HCT116 (cell line): ENCODE data around the gene NR1D2. TPM values are rescaled to one million over a fixed set of nuclear protein-coding genes. Genes with fewer than 3 reads are reported as not detected.

Source experiments
- ATAC-seq: fragments of 200-7000 bp; cut with Tn5 transposase; 2 replicates; pipeline ENCODE4 v1.9.1; 2020; ENCODE audit warnings: mild to moderate bottlenecking, moderate library complexity
- BruUV-seq: library from RNA; stranded (reverse); fragments of 400-500 nt; replicated peaks from 2 replicates; lab custom pipeline; 2021; lab: Mats Ljungman, UMichigan
- CTCF ChIA-PET: fragments of 300-600 bp; sonication (Branson Sonifier 250); formaldehyde crosslinking; loops from one replicate; lab custom pipeline; 2021; ENCODE audit warnings: antibody characterized with exemption; lab: Charles Lee
- POLR2A ChIA-PET: fragments of 300-600, 350-600 bp; sonication (Branson Sonifier 250); formaldehyde crosslinking; loops from one replicate; lab custom pipeline; 2021; ENCODE audit warnings: antibody characterized with exemption; lab: Charles Lee
- RAD21 ChIA-PET, 2 experiments: fragments of 300-600 bp; sonication (Branson Sonifier 250); formaldehyde crosslinking; loops; one replicate each; lab custom pipeline; 2023; ENCODE audit warnings: low total read pairs in 2 of 2; ENCODE audit not compliant: uncharacterized antibody in 2 of 2, unreplicated experiment in 2 of 2, low non-redundant PET in 1 of 2; lab: Charles Lee
- DNase-seq: peaks from one replicate; pipeline ENCODE4 v3.0.0-alpha.2; 2010; ENCODE audit warnings: low read depth, low spot score
- H2AFZ ChIP-seq: fragments of 200-600 bp; shearing (Covaris generic), sonication (generic); 2 replicates; pipeline ENCODE4 v1.6.1; 2017; ENCODE audit warnings: low read depth, mixed run types, mixed read lengths, antibody characterized with exemption, low read length; ENCODE audit not compliant: poor library complexity, severe bottlenecking
- H3K27ac ChIP-seq: 2 replicates; pipeline ENCODE4 v1.5.1; 2012; ENCODE audit warnings: low read depth, low read length
- H3K27me3 ChIP-seq: fragments of 200-600 bp; sonication (generic); 2 replicates; pipeline ENCODE4 v1.6.1; 2016; ENCODE audit warnings: mixed run types, low read length, mixed read lengths; ENCODE audit not compliant: insufficient read depth
- H3K36me3 ChIP-seq, 2 experiments: fragments of 200-500 bp in 1 of 2; fragments of 200-600 bp in 1 of 2; sonication (Bioruptor generic) in 1 of 2; sonication (generic) in 1 of 2; 2 replicates each; pipeline versions ENCODE4 v1.5.1 to v1.6.1; 2014 to 2016; ENCODE audit warnings: low read length in 2 of 2, inconsistent platforms in 1 of 2, mixed read lengths in 1 of 2, mixed run types in 1 of 2; ENCODE audit not compliant: insufficient read depth in 2 of 2, control insufficient read depth in 1 of 2
- H3K4me1 ChIP-seq, 2 experiments: fragments of 200-600 bp in 1 of 2; sonication (generic) in 1 of 2; 2 replicates each; pipeline versions ENCODE4 v1.5.1 to v1.6.1; 2012 to 2017; ENCODE audit warnings: low read length in 2 of 2, inconsistent platforms in 1 of 2, mild to moderate bottlenecking in 1 of 2, mixed read lengths in 1 of 2, mixed run types in 1 of 2, moderate library complexity in 1 of 2; ENCODE audit not compliant: insufficient read depth in 2 of 2, control insufficient read depth in 1 of 2
- H3K4me2 ChIP-seq: fragments of 200-600 bp; sonication (generic); 2 replicates; pipeline ENCODE4 v1.6.1; 2017; ENCODE audit warnings: mixed run types, low read length, mixed read lengths
- H3K4me3 ChIP-seq, 2 experiments: fragments of 200-600 bp in 1 of 2; sonication (generic) in 1 of 2; replicated peaks in 1 of 2; 2 replicates each; pipeline ENCODE4 v1.5.1; 2011 to 2016; ENCODE audit warnings: low read length in 2 of 2, control low read depth in 1 of 2, low read depth in 1 of 2, mild to moderate bottlenecking in 1 of 2, mixed read lengths in 1 of 2, mixed run types in 1 of 2
- H3K79me2 ChIP-seq: fragments of 200-600 bp; sonication (generic); 2 replicates; pipeline ENCODE4 v1.6.1; 2017; ENCODE audit warnings: mild to moderate bottlenecking, mixed run types, low read length, moderate library complexity, mixed read lengths; ENCODE audit not compliant: insufficient read depth
- H3K9ac ChIP-seq: fragments of 200-600 bp; sonication (generic); 2 replicates; pipeline ENCODE4 v1.6.1; 2016; ENCODE audit warnings: low read length, mixed read lengths
- H3K9me2 ChIP-seq: fragments of 200-600 bp; sonication (generic), shearing (Covaris generic); 2 replicates; pipeline ENCODE4 v1.6.1; 2017; ENCODE audit warnings: mixed run types, mild to moderate bottlenecking, moderate library complexity; ENCODE audit not compliant: insufficient read depth
- H3K9me3 ChIP-seq, 2 experiments: fragments of 200-500 bp in 1 of 2; fragments of 200-600 bp in 1 of 2; sonication (Bioruptor generic) in 1 of 2; sonication (generic) in 1 of 2; 2 replicates each; pipeline ENCODE4 v1.6.1; 2014 to 2017; ENCODE audit warnings: low read length in 2 of 2, mixed read lengths in 2 of 2, inconsistent platforms in 1 of 2, low read depth in 1 of 2, mild to moderate bottlenecking in 1 of 2, mixed run types in 1 of 2, moderate library complexity in 1 of 2; ENCODE audit not compliant: control insufficient read depth in 1 of 2, insufficient read depth in 1 of 2
- H4K20me1 ChIP-seq: fragments of 200-600 bp; sonication (generic), shearing (Covaris generic); 2 replicates; pipeline ENCODE4 v1.6.1; 2017; ENCODE audit warnings: mixed run types, mild to moderate bottlenecking, moderate library complexity; ENCODE audit not compliant: insufficient read depth
- CBX3 ChIP-seq: IDR thresholded peaks from 2 replicates; pipeline ENCODE4 v1.6.1; 2012; ENCODE audit warnings: low read depth
- CEBPB ChIP-seq: IDR thresholded peaks from 2 replicates; pipeline ENCODE4 v1.6.1; 2012; ENCODE audit warnings: low read depth
- CTCF ChIP-seq, 3 experiments: fragments of 200-600 bp in 1 of 3; sonication (generic) in 1 of 3; IDR thresholded peaks in 2 of 3; conservative IDR thresholded peaks in 1 of 3; 2 replicates each; pipeline ENCODE4 v1.5.1; 2012 to 2017; ENCODE audit warnings: low read depth in 2 of 3, low read length in 2 of 3, antibody characterized with exemption in 1 of 3, borderline replicate concordance in 1 of 3, control low read depth in 1 of 3, mild to moderate bottlenecking in 1 of 3, mixed read lengths in 1 of 3, mixed run types in 1 of 3, moderate library complexity in 1 of 3; ENCODE audit not compliant: insufficient read depth in 1 of 3
- EGR1 ChIP-seq: IDR thresholded peaks from 2 replicates; pipeline ENCODE4 v1.6.1; 2012; ENCODE audit warnings: low read depth
- FOSL1 ChIP-seq: IDR thresholded peaks from 2 replicates; pipeline ENCODE4 v1.6.1; 2012; ENCODE audit warnings: low read depth
- JUND ChIP-seq: IDR thresholded peaks from 2 replicates; pipeline ENCODE4 v1.6.1; 2012
- MAX ChIP-seq: IDR thresholded peaks from 2 replicates; pipeline ENCODE4 v1.6.1; 2012
- POLR2A ChIP-seq: IDR thresholded peaks from 2 replicates; pipeline ENCODE4 v1.7.0; 2011; ENCODE audit warnings: borderline replicate concordance; ENCODE audit not compliant: insufficient read depth, insufficient read length; ENCODE audit errors: extremely low read depth
- RAD21 ChIP-seq: IDR thresholded peaks from 2 replicates; pipeline ENCODE4 v1.6.1; 2012; ENCODE audit warnings: low read depth, mild to moderate bottlenecking
- TCF7L2 ChIP-seq: IDR thresholded peaks from 2 replicates; pipeline ENCODE4 v1.7.0; 2011; ENCODE audit warnings: borderline replicate concordance, inconsistent platforms; ENCODE audit not compliant: insufficient read depth, insufficient read length; ENCODE audit errors: extremely low read depth
- YY1 ChIP-seq: IDR thresholded peaks from 2 replicates; pipeline ENCODE4 v1.6.1; 2011; ENCODE audit warnings: low read length, low read depth, moderate library complexity, mild to moderate bottlenecking; ENCODE audit not compliant: insufficient replicate concordance; ENCODE audit errors: extremely low read depth
- ZFX ChIP-seq: fragments of 450-650 bp; IDR thresholded peaks from 2 replicates; pipeline ENCODE4 v1.6.1; 2017
- intact Hi-C: fragments of 100-400 bp; cut with micrococcal nuclease; formaldehyde crosslinking; loops from 2 replicates; pipeline ENCODE4 v1.10.0; 2022
- total RNA-seq: library from RNA; stranded (reverse); gene quantifications from one replicate; pipeline ENCODE4 v1.2.1, GENCODE V29; 2021; ENCODE audit not compliant: unreplicated experiment
- TF ChIP-seq, protein P1 (sequence below): IDR thresholded peaks from 2 replicates; pipeline ENCODE4 v1.6.1; 2011; ENCODE audit warnings: mild to moderate bottlenecking, low read length, moderate library complexity; ENCODE audit not compliant: insufficient replicate concordance; ENCODE audit errors: extremely low read depth
- TF ChIP-seq, protein P2 (sequence below): IDR thresholded peaks from 2 replicates; pipeline ENCODE4 v1.6.1; 2012

Gene NR1D2
- total RNA-seq, 1 experiment from 2014 or later: 60.9 TPM

DNA sequence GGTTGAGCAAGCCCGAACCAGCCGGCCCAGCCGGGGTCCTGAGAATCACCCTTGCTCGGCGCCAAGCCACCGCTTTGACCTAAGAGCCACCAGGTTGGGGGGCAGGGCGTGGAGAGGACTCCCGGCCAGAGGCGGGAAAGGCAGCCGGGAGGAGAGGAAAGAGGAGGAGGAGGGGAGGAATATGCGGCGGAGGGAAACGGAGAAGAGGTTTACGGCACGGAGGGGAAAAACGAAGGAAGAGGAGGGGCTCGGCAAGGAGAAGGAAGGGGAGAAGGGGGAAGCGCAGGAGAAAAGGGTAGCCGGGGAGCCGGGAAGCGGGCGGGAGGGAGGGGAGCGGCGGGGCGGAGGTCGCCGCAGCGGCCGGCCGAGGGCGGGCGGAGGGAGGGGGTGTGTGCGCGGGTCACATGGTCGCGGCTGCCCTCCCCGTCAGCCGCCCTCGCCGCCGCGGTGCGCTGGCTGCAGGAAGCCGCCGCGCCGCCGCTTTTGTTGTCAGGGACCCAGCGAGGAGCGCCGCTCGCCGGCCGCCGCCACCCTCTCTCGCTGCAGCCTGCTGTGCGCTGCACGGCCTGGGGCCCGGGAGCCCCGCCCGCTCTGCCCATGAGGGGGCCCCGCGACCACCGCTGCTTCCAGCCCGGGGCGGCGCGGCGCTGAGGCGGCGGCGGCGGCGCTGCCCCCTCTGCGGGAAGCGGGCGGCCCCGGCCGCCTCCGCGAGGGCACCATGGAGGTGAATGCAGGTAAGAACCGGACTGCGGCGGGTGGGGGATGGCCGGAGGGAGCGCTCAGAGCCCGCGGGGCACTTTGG, at the start of gene NR1D2 (continued):
- TF ChIP-seq, protein P1, sequence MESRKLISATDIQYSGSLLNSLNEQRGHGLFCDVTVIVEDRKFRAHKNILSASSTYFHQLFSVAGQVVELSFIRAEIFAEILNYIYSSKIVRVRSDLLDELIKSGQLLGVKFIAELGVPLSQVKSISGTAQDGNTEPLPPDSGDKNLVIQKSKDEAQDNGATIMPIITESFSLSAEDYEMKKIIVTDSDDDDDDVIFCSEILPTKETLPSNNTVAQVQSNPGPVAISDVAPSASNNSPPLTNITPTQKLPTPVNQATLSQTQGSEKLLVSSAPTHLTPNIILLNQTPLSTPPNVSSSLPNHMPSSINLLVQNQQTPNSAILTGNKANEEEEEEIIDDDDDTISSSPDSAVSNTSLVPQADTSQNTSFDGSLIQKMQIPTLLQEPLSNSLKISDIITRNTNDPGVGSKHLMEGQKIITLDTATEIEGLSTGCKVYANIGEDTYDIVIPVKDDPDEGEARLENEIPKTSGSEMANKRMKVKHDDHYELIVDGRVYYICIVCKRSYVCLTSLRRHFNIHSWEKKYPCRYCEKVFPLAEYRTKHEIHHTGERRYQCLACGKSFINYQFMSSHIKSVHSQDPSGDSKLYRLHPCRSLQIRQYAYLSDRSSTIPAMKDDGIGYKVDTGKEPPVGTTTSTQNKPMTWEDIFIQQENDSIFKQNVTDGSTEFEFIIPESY: no peak
- TF ChIP-seq CEBPB (no peak), TCF7L2 (peak; percentile 15)
- TF ChIP-seq, protein P2, sequence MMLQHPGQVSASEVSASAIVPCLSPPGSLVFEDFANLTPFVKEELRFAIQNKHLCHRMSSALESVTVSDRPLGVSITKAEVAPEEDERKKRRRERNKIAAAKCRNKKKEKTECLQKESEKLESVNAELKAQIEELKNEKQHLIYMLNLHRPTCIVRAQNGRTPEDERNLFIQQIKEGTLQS: no peak

DNA sequence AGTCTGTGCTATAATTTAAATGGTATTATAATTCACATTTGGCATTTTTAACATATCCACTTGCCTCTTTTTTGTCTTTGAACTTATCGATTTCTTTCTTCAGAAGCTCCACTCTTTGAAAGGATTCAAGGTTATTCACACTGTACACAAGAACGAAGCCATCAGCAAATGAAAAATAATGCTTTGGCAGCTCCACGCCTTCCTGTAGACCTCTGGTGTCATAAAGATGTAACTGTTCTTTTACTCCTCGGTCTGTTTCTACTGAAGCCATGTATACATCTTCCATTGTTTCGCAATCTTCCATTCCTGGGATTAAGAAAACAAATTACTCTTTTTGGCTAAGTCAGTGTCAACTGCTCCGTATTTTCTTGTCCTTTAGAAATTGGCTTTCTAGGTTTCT, 44.3 kb upstream of the NR1D2 start:
- no peak overlapping the region for H2AFZ ChIP-seq
- H3K4me2 ChIP-seq: no peak overlapping the region
- H3K9ac ChIP-seq: no peak overlapping the region
- H3K79me2 ChIP-seq: peaks cover 24% of the 10 kb centered on the region
- H3K4me1 ChIP-seq: no peaks in the 10 kb centered on the region
- no TSS peak for BruUV-seq
- H4K20me1 ChIP-seq: no peaks in the 10 kb centered on the region
- TF ChIP-seq POLR2A (no peak), JUND (no peak), TCF7L2 (no peak), EGR1 (no peak), ZFX (no peak), MAX (no peak), RAD21 (no peak), CBX3 (no peak), YY1 (no peak), CEBPB (no peak), CTCF (IDR thresholded peaks at IDR 0.05 in 2 of 3, conservative IDR thresholded peaks at IDR 0.05 in 1 of 3; ENCODE audit: borderline replicate concordance in 1 of 3, insufficient read depth in 1 of 3, low read depth in 2 of 3, low read length in 2 of 3) (no peak), FOSL1 (no peak)
- TF ChIP-seq, protein P2: no peak
- TF ChIP-seq, protein P1: no peak
- intact Hi-C loops: no loop called here
- H3K27me3 ChIP-seq: no peaks in the 10 kb centered on the region
- no peaks in the 10 kb centered on the region for H3K9me3 ChIP-seq
- CTCF ChIA-PET: no interaction called here
- H3K36me3 ChIP-seq: peaks cover 17 to 31% of the 10 kb centered on the region in 2 experiments; a peak in 3 of 4 replicates
- POLR2A ChIA-PET: interaction anchor here (0.5 kb wide), 1 partner anchor 736 kb away, joined by 4 read pairs; no protein-coding TSS in a partner anchor
- RAD21 ChIA-PET: no interaction called here
- DNase-seq: no peak
- no peak for ATAC-seq
- H3K4me3 ChIP-seq: no peak overlapping the region
- H3K27ac ChIP-seq: no peak overlapping the region
- H3K9me2 ChIP-seq: no peaks in the 10 kb centered on the region
